ENCODE results near the gene NF1.
"Not testable (repeated sequence)": the region's sequence is repeated elsewhere in the genome, so short reads cannot be mapped to it uniquely, and the experiment has no call there.

DNA sequence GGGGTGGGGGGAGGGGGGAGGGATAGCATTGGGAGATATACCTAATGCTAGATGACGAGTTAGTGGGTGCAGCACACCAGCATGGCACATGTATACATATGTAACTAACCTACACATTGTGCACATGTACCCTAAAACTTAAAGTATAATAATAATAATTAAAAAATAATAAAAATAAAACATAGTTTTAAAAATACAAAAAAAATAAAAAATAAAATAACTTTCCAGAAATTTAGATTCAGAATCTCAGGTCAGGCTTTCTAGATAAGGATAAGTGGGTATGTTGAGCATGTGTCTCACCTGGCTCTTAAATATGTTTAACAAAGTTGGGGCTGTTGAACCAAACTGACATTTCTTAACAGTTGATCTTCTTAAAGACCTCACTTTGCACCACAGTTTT, 193.2 kb downstream of the NF1 start:
- TF ChIP-seq, protein P1, sequence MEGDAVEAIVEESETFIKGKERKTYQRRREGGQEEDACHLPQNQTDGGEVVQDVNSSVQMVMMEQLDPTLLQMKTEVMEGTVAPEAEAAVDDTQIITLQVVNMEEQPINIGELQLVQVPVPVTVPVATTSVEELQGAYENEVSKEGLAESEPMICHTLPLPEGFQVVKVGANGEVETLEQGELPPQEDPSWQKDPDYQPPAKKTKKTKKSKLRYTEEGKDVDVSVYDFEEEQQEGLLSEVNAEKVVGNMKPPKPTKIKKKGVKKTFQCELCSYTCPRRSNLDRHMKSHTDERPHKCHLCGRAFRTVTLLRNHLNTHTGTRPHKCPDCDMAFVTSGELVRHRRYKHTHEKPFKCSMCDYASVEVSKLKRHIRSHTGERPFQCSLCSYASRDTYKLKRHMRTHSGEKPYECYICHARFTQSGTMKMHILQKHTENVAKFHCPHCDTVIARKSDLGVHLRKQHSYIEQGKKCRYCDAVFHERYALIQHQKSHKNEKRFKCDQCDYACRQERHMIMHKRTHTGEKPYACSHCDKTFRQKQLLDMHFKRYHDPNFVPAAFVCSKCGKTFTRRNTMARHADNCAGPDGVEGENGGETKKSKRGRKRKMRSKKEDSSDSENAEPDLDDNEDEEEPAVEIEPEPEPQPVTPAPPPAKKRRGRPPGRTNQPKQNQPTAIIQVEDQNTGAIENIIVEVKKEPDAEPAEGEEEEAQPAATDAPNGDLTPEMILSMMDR (IDR thresholded peaks at IDR 0.05): not testable (repeated sequence)
- not testable (repeated sequence) for TF ChIP-seq POLR2A (IDR thresholded peaks at IDR 0.05)
